ENCODE results near the gene SERPINA5.

GRCh38 chr14:94540031-94540794, 41.0 kb upstream of the SERPINA5 start:
- TF ChIP-seq CTCF (IDR thresholded peaks at IDR 0.05) (no peak), POLR2A (IDR thresholded peaks at IDR 0.05) (no peak)

Measured in lower leg skin (tissue), 3 donors.